Aorta (tissue), 5 donors: ENCODE results near the gene PDS5B. TPM values are rescaled to one million over a fixed set of nuclear protein-coding genes. Genes with fewer than 3 reads are reported as not detected.

Source experiments
- ATAC-seq: fragments of 200-7000 bp; cut with Tn5 transposase; one replicate; pipeline ENCODE4 v1.9.1; 2022; ENCODE audit warnings: moderate library complexity; ENCODE audit not compliant: low FRiP score
- DNase-seq, 2 donors: peaks; one replicate each; pipeline ENCODE4 v3.0.0-alpha.2; 2020
- H3K27ac ChIP-seq, 2 donors: one replicate each; pipeline ENCODE4 v1.5.1; 2013; ENCODE audit warnings: low read length in 2 of 2, mild to moderate bottlenecking in 2 of 2, moderate library complexity in 2 of 2, control low read depth in 1 of 2, inconsistent platforms in 1 of 2, low read depth in 1 of 2
- H3K27me3 ChIP-seq, 2 donors: one replicate each; pipeline ENCODE4 v1.6.1; 2013; ENCODE audit warnings: control low read depth in 1 of 2, low read length in 1 of 2, mild to moderate bottlenecking in 1 of 2, moderate library complexity in 1 of 2; ENCODE audit not compliant: insufficient read depth in 2 of 2, control insufficient read depth in 1 of 2
- H3K36me3 ChIP-seq, 2 donors: one replicate each; pipeline ENCODE4 v1.6.1; 2013; ENCODE audit warnings: control low read depth in 1 of 2, low read length in 1 of 2, mild to moderate bottlenecking in 1 of 2; ENCODE audit not compliant: insufficient read depth in 2 of 2, control insufficient read depth in 1 of 2
- H3K4me1 ChIP-seq, 2 donors: one replicate each; pipeline ENCODE4 v1.6.1; 2013; ENCODE audit warnings: low read length in 2 of 2, control low read depth in 1 of 2, mild to moderate bottlenecking in 1 of 2, moderate library complexity in 1 of 2; ENCODE audit not compliant: insufficient read depth in 2 of 2, control insufficient read depth in 1 of 2
- H3K4me3 ChIP-seq, 2 donors: one replicate each; pipeline ENCODE4 v1.5.1; 2013; ENCODE audit warnings: low read length in 2 of 2, control low read depth in 1 of 2, mild to moderate bottlenecking in 1 of 2
- H3K9me3 ChIP-seq: one replicate; pipeline ENCODE4 v1.6.1; 2013; ENCODE audit warnings: mild to moderate bottlenecking, low read length; ENCODE audit not compliant: control insufficient read depth
- WGBS, 2 donors: extraction: QIAGEN DNeasy Blood & Tissue Kit; methylation state at CpG; one replicate each; pipeline ENCODE4 v1.1.7; 2013; 5-methylcytosine and 5-hydroxymethylcytosine counted together
- intact Hi-C, 2 donors: fragments of 100-400 bp; cut with DNase I; formaldehyde crosslinking; loops; one replicate each; pipeline versions ENCODE4 v1.14.2 to v1.15.0; 2022
- polyA plus RNA-seq, 2 donors: library from polyadenylated mRNA; stranded (reverse); fragments of 200-250 nt; gene quantifications; one replicate each; pipeline ENCODE4 v1.2.3, GENCODE V29; 2013
- total RNA-seq, 2 donors: library from RNA; stranded (reverse); fragmentation: NEBNext Ultra II Directional; extraction: Animal tissue kit (Norgen Biotek cat#: 25700); gene quantifications; one replicate each; pipeline ENCODE4 v1.2.1, GENCODE V29; 2021
- donor health status: healthy with polysubstance abuse.
- donor health status: Bipolar disorder and iron deficiency.
- donor health status: DM: no; HTN: no; CAD: no.
- donor health status: DM: no; HTN: no; CAD: no.
- donor health status: DM: yes; HTN: yes; CAD: no.

The PDS5B gene
- total and polyA plus RNA-seq, 4 donors: 9.5 to 52.9 (median 29.3) TPM

DNA sequence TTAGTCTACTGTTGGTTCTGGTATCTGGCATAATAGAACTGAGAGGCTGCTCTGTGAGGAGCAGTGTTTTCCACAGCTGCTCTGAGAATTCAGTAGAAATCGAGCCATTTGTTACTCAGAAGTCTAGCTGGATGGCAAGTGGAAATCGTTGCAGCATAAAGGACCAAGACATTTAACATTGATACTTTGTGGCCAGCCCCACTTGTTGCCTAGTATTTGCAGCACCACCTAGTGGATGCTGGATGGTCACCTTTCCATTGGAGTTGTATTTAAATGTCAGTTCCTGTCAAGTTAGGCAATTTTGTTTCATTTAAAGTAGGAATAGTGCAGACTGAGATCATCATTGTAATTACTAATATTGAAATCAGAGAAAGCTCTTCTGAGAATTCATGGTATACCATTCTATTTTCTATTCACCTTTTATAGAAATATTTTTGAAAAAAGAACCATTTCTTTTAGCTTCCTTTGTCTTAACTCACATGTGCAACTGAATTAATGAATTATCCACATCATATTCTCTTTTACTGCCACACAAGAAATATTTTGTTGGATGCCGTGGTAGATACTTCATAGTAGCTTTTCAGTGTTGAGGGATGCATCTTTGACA is 64.6 kb downstream of the PDS5B start:
- intact Hi-C loops: no loop called here
- Histone ChIP-seq H3K27me3 (no peaks in the 10 kb centered on the region), H3K4me3 (no peak overlapping the region), H3K27ac (no peak overlapping the region), H3K36me3 (no peaks in the 10 kb centered on the region), H3K9me3 (no peaks in the 10 kb centered on the region), H3K4me1 (peaks cover 2 to 5% of the 10 kb centered on the region in 2 donors)
- ATAC-seq (peak; percentile 76), DNase-seq (no peak)
- WGBS, 2 donors: 31 to 33% methylated on average over 3 of the region's 3 CpGs

DNA sequence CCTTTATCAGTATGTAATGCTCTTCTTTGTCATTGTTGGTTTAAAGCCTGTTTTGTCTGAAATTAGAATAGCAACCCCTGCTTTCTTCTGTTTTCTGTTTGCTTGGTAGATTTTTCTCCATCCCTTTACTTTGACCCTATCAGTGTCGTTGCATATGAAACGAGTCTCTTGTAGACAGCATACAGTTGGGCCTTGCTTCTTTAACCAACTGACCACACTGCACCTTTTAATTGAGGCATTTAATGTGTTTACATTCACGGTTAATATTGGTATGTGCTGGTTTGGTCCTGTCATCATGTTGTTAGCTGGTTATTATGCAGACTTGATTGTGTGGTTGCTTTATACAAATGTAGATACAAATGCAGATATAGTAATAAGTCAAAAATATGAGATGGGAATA is 71.1 kb downstream of the PDS5B start:
- Histone ChIP-seq H3K36me3 (no peaks in the 10 kb centered on the region), H3K9me3 (no peaks in the 10 kb centered on the region), H3K4me1 (peaks cover 0 to 3% of the 10 kb centered on the region in 2 donors), H3K27me3 (no peaks in the 10 kb centered on the region), H3K27ac (no peak overlapping the region), H3K4me3 (no peak overlapping the region)
- intact Hi-C loops: no loop called here
- DNase-seq (no peak), ATAC-seq (no peak)
- WGBS, 2 donors: 88 to 92% methylated on average over 3 of the region's 3 CpGs

DNA sequence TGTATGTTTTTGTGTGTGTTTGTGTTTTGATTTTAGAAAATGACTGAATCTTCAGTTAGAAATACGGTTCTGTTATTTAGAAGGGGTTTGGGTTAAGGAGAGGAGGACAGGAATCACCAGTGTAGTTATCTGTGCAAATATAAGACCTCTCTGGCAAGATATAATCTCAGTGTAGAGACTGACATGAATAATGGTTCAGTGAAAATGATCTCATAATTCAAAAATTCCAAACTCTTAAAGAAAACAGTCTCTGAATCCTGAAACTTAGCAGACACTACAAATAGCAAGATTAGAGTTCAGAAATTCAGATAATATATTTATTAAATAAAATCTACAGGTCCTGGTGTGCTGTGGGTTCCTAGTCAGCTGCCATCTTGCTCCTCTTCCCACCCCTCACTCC is 73.5 kb downstream of the PDS5B start:
- Histone ChIP-seq H3K4me1 (peaks cover 0 to 3% of the 10 kb centered on the region in 2 donors), H3K9me3 (no peaks in the 10 kb centered on the region), H3K27me3 (no peaks in the 10 kb centered on the region), H3K4me3 (no peak overlapping the region), H3K36me3 (no peaks in the 10 kb centered on the region), H3K27ac (no peak overlapping the region)
- WGBS, 2 donors: 17 to 23% methylated on average over 1 of the region's 1 CpG
- no peak for DNase-seq
- no peak for ATAC-seq
- intact Hi-C loops: no loop called here

DNA sequence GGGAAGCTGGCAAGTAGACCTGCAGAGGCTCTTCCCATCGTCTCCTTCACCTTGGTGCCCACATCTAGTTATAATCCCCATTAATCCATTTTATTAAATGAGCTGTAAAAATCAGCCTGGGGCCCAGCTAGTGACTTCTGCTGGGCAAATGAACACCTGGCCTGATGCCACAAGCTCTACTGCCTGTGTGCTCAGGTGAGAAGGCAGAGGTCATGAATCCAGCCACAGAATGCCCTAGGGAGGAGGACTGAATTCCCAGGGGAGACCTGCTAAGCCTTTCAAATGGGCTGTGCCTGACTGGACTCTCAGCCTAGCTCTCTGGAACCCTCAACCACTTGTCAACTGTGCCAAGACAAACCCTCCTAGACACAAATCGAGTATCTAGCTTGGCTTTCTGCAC is 74.0 kb downstream of the PDS5B start:
- Histone ChIP-seq H3K4me1 (peaks cover 0 to 3% of the 10 kb centered on the region in 2 donors), H3K9me3 (no peaks in the 10 kb centered on the region), H3K27ac (peak overlapping the region in 1 of 2 donors; percentile 77), H3K27me3 (no peaks in the 10 kb centered on the region), H3K36me3 (no peaks in the 10 kb centered on the region), H3K4me3 (no peak overlapping the region)
- intact Hi-C loops: no loop called here
- no peak for DNase-seq
- WGBS, 2 donors: 28 to 33% methylated on average over 2 of the region's 2 CpGs
- ATAC-seq: no peak

DNA sequence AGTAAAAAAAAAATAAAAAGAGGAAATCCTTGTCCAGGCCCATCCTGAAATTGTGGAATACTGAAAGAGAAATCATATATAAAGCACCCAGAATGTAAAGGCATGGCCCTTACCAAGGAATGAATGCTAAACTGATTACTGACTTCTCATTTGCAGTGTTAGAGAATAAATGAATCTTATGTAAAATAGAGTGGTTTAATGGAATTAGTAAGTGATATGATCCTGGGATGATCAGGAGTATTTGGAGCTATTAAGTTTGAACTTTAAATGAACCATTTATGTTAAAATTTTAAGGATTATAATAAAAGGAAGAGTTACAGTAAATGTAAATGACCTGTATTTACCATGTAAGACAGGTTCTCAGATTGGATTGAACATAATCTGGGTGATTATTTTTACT is 75.4 kb downstream of the PDS5B start:
- Histone ChIP-seq H3K4me3 (no peak overlapping the region), H3K9me3 (no peaks in the 10 kb centered on the region), H3K36me3 (no peaks in the 10 kb centered on the region), H3K27ac (no peak overlapping the region), H3K27me3 (no peaks in the 10 kb centered on the region), H3K4me1 (peaks cover 0 to 3% of the 10 kb centered on the region in 2 donors)
- ATAC-seq (no peak), DNase-seq (no peak)
- intact Hi-C loops: no loop called here

DNA sequence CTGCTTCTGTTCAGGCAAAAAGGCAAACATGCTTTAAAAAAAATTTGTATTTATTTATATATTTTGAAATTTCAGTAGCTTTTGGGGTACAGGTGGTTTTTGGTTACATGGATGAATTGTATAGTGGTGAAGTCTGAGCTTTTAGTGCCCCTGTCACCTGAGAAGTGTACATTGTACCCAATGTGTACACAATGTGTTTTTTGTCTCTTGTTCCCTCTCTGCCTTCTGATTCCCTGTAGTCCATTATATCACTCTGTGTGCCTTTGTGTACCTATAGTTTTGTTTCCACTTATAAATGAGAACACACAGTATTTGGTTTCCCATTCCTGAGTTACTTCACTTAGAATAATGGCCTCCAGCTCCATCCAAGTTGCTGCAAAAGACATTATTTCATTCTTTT is 77.4 kb downstream of the PDS5B start:
- Histone ChIP-seq H3K27ac (no peak overlapping the region), H3K4me3 (no peak overlapping the region), H3K36me3 (no peaks in the 10 kb centered on the region), H3K27me3 (no peaks in the 10 kb centered on the region), H3K9me3 (no peaks in the 10 kb centered on the region), H3K4me1 (peaks cover 0 to 3% of the 10 kb centered on the region in 2 donors)
- intact Hi-C loops: no loop called here
- ATAC-seq: no peak
- no peak for DNase-seq

DNA sequence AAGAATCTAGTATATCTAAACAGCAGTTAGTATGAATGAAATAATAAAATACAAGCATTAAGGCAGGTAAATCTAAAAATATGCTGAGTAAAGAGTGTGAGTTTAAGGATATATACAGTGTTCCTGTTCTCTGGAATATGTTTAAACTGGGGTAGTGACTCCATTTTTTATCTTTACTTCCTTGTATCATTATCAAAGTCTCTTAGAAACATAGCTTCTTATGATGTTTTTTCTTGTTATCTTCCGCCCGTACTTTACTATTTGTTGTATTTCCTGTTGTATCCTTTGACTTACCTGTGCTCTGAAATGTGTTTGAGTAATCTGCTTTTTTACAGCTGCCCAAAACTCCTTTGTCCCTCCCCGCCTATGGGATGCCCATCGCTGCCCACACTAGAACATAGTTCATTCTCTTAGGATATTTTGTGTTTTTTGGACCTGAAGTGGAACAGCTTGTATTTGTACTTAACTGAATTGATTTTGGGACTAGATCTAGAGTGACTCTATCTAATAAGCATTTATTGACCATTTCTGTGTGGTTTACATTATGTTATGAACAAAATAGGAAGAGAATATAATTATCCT is 80.8 kb downstream of the PDS5B start:
- H3K9me3 ChIP-seq: no peaks in the 10 kb centered on the region
- no peaks in the 10 kb centered on the region for H3K4me1 ChIP-seq
- no peak for DNase-seq
- no peak for ATAC-seq
- H3K27ac ChIP-seq: no peak overlapping the region
- no peaks in the 10 kb centered on the region for H3K36me3 ChIP-seq
- intact Hi-C loops: no loop called here
- no peaks in the 10 kb centered on the region for H3K27me3 ChIP-seq
- 52 to 76% methylated on average over 4 of the region's 4 CpGs for WGBS, 2 donors
- H3K4me3 ChIP-seq: no peak overlapping the region

DNA sequence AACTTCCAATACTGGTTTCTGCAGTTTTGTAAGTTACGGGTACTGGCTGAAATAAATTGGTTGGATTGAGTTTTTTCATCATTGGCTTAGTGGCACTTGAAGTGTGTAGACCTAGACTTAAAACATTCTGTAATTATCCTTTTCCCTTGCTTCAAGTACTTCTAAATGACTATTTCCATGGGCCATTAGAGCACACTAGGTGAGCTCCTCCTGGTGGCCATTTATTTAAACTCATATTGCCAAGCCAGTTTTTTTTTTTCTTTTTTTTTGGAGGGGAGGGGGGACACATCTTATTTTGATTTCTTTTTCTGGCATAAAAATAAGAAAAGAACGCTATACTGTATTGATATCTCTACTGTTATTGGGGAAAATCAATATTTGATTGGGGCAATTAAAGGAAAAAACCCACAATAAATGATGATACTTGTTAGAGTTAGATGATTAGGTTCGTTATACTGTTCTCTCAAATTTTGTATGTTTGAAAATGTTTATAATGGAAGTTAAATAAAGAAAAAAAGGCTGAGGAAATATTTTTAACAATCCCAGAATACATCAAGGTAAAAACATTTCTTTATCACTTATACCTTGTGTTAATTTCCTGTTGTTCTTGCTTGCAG is 82.9 kb downstream of the PDS5B start:
- H3K36me3 ChIP-seq: no peaks in the 10 kb centered on the region
- no peaks in the 10 kb centered on the region for H3K9me3 ChIP-seq
- no peak overlapping the region for H3K4me3 ChIP-seq
- no peak overlapping the region for H3K27ac ChIP-seq
- H3K4me1 ChIP-seq: no peaks in the 10 kb centered on the region
- H3K27me3 ChIP-seq: no peaks in the 10 kb centered on the region
- 71 to 83% methylated on average over 3 of the region's 3 CpGs for WGBS, 2 donors
- intact Hi-C loops: loop anchor here in 1 of 2 donors (2.0 kb wide), 1 partner anchor 82 kb away; the partner anchor contains the start of gene PDS5B
- no peak for ATAC-seq
- no peak for DNase-seq

DNA sequence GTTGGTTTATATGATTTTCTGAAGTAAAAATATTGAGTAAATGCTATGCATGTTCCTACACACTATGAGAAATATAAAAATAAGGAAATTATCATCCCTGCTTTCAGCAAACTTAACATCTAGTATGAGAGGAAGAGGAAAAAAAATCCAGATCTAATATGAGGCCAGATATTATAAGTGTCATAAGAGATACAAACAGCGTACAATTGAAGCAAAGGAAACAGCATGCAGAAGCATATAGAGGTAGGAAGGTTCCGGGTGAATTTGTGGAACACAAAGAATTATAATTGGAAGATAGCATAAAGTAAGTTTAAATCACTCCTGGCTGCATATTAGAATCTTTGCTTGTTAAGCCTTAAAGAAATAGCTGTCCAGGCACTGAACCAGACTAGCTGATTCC is 88.3 kb downstream of the PDS5B start:
- no peaks in the 10 kb centered on the region for H3K27me3 ChIP-seq
- DNase-seq (no peak), ATAC-seq (no peak)
- H3K9me3 ChIP-seq: no peaks in the 10 kb centered on the region
- H3K4me1 ChIP-seq: no peaks in the 10 kb centered on the region
- H3K27ac ChIP-seq: no peak overlapping the region
- WGBS, 2 donors: 97 to 98% methylated on average over 2 of the region's 2 CpGs
- intact Hi-C loops: no loop called here
- no peak overlapping the region for H3K4me3 ChIP-seq
- no peaks in the 10 kb centered on the region for H3K36me3 ChIP-seq
